Posterior cingulate gyrus (tissue), 11 donors: Measurements from ENCODE around the gene RPL7L1.
"Not testable (repeated sequence)": the region's sequence is repeated elsewhere in the genome, so short reads cannot be mapped to it uniquely, and the experiment has no call there.

ENCODE experiments used
- DNase-seq, 10 donors: peaks; one replicate each; pipeline versions ENCODE4 v3.0.0 to v3.0.0-alpha.2; 2020 to 2021; ENCODE audit warnings: mixed read lengths in 3 of 10
- intact Hi-C: fragments of 100-400 bp; cut with DNase I; formaldehyde crosslinking; loops from one replicate; pipeline ENCODE4 v1.15.1; 2023

RPL7L1 gene

GRCh38 chr6:42890311-42891198, 11.1 kb downstream of the RPL7L1 start:
- intact Hi-C loops: loop anchor here (10.0 kb wide), 1 partner anchor 106 kb away; the partner anchor contains the start of gene BICRAL

GRCh38 chr6:42891199-42891722, 11.8 kb downstream of the RPL7L1 start:
- no peak for DNase-seq
- intact Hi-C loops: loop anchor here (10.0 kb wide), 1 partner anchor 106 kb away; the partner anchor contains the start of gene BICRAL

More at GRCh38 chr6:42890311-42891198, 11.1 kb downstream of the RPL7L1 start:
- DNase-seq: peak; percentile 87 to 99 (median 94)

- intact Hi-C loops: loop anchor here (10.0 kb wide), 1 partner anchor 109 kb away; the partner anchor contains the start of gene BICRAL
Observed at GRCh38 chr6:42894041-42894828, 14.8 kb downstream of the RPL7L1 start.

GRCh38 chr6:42896178-42896719, 16.8 kb downstream of the RPL7L1 start:
- intact Hi-C loops: loop anchor here (5.0 to 10.0 kb wide), 2 partner anchors 111 to 234 kb away; partner anchors contain the start of gene BICRAL

More at GRCh38 chr6:42894041-42894828, 14.8 kb downstream of the RPL7L1 start:
- DNase-seq: peak in 1 of 10 donors; percentile 5

GRCh38 chr6:42898891-42899361, 19.5 kb downstream of the RPL7L1 start:
- intact Hi-C loops: loop anchor here (5.0 to 10.0 kb wide), 2 partner anchors 114 to 237 kb away; partner anchors contain the start of gene BICRAL
- peak in 7 of 10 donors; percentile 52 to 90 (median 67) for DNase-seq

More at GRCh38 chr6:42896178-42896719, 16.8 kb downstream of the RPL7L1 start:
- DNase-seq: no peak

- intact Hi-C loops: loop anchor here (5.0 to 10.0 kb wide), 2 partner anchors 115 to 238 kb away; partner anchors contain the start of gene BICRAL
- DNase-seq: no peak
Observed at GRCh38 chr6:42899871-42900270, 20.5 kb downstream of the RPL7L1 start.

GRCh38 chr6:42901538-42901957, 22.1 kb downstream of the RPL7L1 start:
- peak in 8 of 10 donors; percentile 53 to 94 (median 68) for DNase-seq
- intact Hi-C loops: loop anchor here (1.0 kb wide), 1 partner anchor 242 kb away; no protein-coding TSS in a partner anchor

GRCh38 chr6:42902429-42903263, 23.2 kb downstream of the RPL7L1 start:
- intact Hi-C loops, DNase-seq: not testable (repeated sequence)

- intact Hi-C loops: no loop called here
- no peak for DNase-seq
Observed at GRCh38 chr6:42904467-42904866, 25.1 kb downstream of the RPL7L1 start.

- DNase-seq: no peak
- intact Hi-C loops: no loop called here
Observed at GRCh38 chr6:42907336-42907735, 27.9 kb downstream of the RPL7L1 start.

- no peak for DNase-seq
- intact Hi-C loops: no loop called here
Observed at GRCh38 chr6:42909835-42910234, 30.4 kb downstream of the RPL7L1 start.

GRCh38 chr6:42911171-42912021, 32.0 kb downstream of the RPL7L1 start:
- intact Hi-C loops: no loop called here
- peak in 1 of 10 donors; percentile 17 for DNase-seq

- intact Hi-C loops: no loop called here
Observed at GRCh38 chr6:42914546-42914945, 35.1 kb downstream of the RPL7L1 start.

GRCh38 chr6:42915732-42916131, 36.3 kb downstream of the RPL7L1 start, which contains the start of gene PTCRA:
Gene PTCRA, plus strand, starts transcription at chr6:42916053. Its CDS starts 17 bp downstream, at chr6:42916070.
- no peak for DNase-seq
- intact Hi-C loops: no loop called here

More at GRCh38 chr6:42914546-42914945, 35.1 kb downstream of the RPL7L1 start:
- DNase-seq: no peak

GRCh38 chr6:42916288-42916687, 36.9 kb downstream of the RPL7L1 start:
- DNase-seq: no peak
- intact Hi-C loops: no loop called here

GRCh38 chr6:42921801-42922200, 42.4 kb downstream of the RPL7L1 start:
- intact Hi-C loops: no loop called here
- DNase-seq: no peak

GRCh38 chr6:42923666-42924065, 44.2 kb downstream of the RPL7L1 start:
- no peak for DNase-seq
- intact Hi-C loops: no loop called here
